Activated CD8-positive, alpha-beta T cell treated with anti-CD3 and anti-CD28 coated beads for 36 hours (primary cell): ENCODE results near the gene RET. TPM values are rescaled to one million over a fixed set of nuclear protein-coding genes. Genes with fewer than 3 reads are reported as not detected.
"Not testable (repeated sequence)": the region's sequence is repeated elsewhere in the genome, so short reads cannot be mapped to it uniquely, and the experiment has no call there.

Experiments
- ATAC-seq: fragments of 200-7000 bp; cut with Tn5 transposase; one replicate; pipeline ENCODE4 v1.10.0; 2021; ENCODE audit warnings: mild to moderate bottlenecking, moderate library complexity
- CTCF ChIA-PET: fragments of 350-600 bp; sonication (Branson Sonifier 250); formaldehyde crosslinking; loops from one replicate; lab custom pipeline; 2021; ENCODE audit warnings: antibody characterized with exemption; lab: Charles Lee
- POLR2A ChIA-PET: fragments of 350-600 bp; sonication (Branson Sonifier 250); formaldehyde crosslinking; loops from one replicate; lab custom pipeline; 2021; ENCODE audit warnings: antibody characterized with exemption; lab: Charles Lee
- DNase-seq: peaks from one replicate; pipeline ENCODE4 v3.0.0-alpha.2; 2020
- H3K27ac Mint-ChIP-seq: one replicate; pipeline ENCODE4 v1.8.0; 2021; ENCODE audit warnings: mild to moderate bottlenecking, mixed read lengths
- H3K27me3 Mint-ChIP-seq: one replicate; pipeline ENCODE4 v1.8.0; 2021; ENCODE audit warnings: mixed read lengths
- H3K36me3 Mint-ChIP-seq: one replicate; pipeline ENCODE4 v1.8.0; 2021; ENCODE audit warnings: low read depth, mixed read lengths
- H3K4me1 Mint-ChIP-seq: one replicate; pipeline ENCODE4 v1.8.0; 2021; ENCODE audit warnings: low read depth, mixed read lengths
- H3K4me3 Mint-ChIP-seq: one replicate; pipeline ENCODE4 v1.8.0; 2021; ENCODE audit warnings: mild to moderate bottlenecking, moderate library complexity, mixed read lengths
- H3K9me3 Mint-ChIP-seq: one replicate; pipeline ENCODE4 v1.8.0; 2021; ENCODE audit warnings: mixed read lengths
- intact Hi-C: fragments of 100-400 bp; cut with micrococcal nuclease; formaldehyde crosslinking; loops from one replicate; pipeline ENCODE4 v1.10.0; 2022
- total RNA-seq, 2 experiments: library from RNA; stranded (reverse); gene quantifications; one replicate each; pipeline ENCODE4 v1.2.3, GENCODE V29; 2021
- TF ChIP-seq, protein P1 (sequence below): fragments of 200-600 bp; IDR thresholded peaks from one replicate; pipeline ENCODE4 v1.8.0; 2022; ENCODE audit warnings: antibody characterized with exemption, mild to moderate bottlenecking

Gene RET
- total RNA-seq, 2 experiments from 2014 or later = 0.13 to 0.47 TPM

DNA sequence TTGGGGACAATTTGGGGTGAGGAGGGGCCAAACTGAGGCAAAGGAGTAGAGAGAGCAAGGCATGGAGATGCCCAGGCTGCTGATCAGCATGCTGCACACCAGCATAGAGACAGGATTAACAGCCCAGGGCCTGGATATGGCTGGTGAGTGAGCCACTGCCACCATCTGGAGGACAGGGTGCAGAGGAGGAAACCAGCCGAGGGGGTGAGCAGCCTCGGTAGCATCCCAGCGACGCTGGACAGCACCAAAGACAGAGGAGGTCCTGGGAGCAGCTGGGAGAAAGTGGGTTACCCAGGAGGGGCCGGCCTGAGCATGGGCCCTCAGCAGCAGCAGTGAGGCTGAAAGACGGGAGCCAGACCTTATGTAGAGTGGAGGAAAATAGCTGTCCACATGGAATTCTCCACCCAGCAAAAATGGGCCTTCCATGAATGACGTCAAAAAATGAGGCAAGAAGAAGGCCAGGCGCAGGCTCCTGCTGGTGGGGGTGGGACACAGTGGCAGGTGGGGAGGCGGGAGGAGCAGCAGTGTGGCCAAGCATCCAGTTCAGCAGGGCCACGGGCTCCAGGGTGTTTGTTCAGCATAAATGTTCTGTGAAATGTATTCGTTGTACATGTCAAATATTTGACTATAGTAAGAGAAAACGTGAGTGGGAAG lies 16.7 kb downstream of the RET start:
- CTCF ChIA-PET = interaction anchor here (1.1 kb wide), 1 partner anchor 11 kb away, joined by 3 read pairs; no protein-coding TSS in a partner anchor
- intact Hi-C loops = no loop called here

DNA sequence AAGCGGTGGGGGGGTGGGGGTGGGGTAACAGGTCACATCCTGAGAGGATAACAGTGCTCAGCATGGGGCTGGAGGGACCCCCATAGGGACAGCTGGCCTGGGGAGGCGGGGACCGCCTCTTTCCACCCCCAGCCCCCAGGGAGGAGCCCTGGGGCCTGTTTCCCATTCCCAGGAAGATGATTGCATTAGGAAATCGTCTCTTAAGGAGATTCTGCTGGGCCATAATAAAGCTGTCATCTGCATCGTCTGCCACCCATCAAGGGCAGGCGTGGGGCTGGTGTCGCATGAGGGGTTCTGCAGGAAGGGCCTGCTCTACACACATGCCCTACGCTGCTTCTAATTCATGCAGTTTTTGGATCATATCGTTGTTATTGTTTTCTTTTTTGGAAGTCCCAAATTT lies 17.2 kb downstream of the RET start:
- no peaks in the 10 kb centered on the region for H3K27me3 Mint-ChIP-seq

More for the DNA sequence above, 16.7 kb downstream of the RET start:
- Mint-ChIP-seq H3K9me3 (no peaks in the 10 kb centered on the region), H3K36me3 (no peaks in the 10 kb centered on the region), H3K27ac (no peak overlapping the region), H3K27me3 (no peaks in the 10 kb centered on the region), H3K4me3 (no peak overlapping the region), H3K4me1 (no peaks in the 10 kb centered on the region)
- ATAC-seq = no peak
- TF ChIP-seq, protein P1, sequence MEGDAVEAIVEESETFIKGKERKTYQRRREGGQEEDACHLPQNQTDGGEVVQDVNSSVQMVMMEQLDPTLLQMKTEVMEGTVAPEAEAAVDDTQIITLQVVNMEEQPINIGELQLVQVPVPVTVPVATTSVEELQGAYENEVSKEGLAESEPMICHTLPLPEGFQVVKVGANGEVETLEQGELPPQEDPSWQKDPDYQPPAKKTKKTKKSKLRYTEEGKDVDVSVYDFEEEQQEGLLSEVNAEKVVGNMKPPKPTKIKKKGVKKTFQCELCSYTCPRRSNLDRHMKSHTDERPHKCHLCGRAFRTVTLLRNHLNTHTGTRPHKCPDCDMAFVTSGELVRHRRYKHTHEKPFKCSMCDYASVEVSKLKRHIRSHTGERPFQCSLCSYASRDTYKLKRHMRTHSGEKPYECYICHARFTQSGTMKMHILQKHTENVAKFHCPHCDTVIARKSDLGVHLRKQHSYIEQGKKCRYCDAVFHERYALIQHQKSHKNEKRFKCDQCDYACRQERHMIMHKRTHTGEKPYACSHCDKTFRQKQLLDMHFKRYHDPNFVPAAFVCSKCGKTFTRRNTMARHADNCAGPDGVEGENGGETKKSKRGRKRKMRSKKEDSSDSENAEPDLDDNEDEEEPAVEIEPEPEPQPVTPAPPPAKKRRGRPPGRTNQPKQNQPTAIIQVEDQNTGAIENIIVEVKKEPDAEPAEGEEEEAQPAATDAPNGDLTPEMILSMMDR = no peak
- POLR2A ChIA-PET = no interaction called here
- DNase-seq = no peak

DNA sequence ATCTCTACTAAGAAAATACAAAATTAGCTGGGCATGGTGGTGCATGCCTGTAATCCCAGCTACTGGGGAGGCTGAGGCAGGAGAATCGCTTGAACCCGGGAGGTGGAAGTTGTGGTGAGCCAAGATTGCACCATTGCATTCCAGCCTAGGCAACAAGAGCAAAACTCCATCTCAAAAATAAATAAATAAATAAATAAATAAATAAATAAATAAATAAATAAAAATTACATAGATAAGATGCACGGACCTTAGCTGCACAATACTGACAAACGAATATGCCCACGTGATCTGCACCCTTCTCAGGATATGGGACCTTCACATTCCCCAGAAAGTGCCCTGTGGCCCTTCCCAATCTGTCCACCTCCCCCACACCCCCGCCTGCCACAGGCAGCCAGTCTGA lies 22.5 kb downstream of the RET start:
- ATAC-seq, H3K4me1 Mint-ChIP-seq, CTCF ChIA-PET, H3K4me3 Mint-ChIP-seq, H3K27ac Mint-ChIP-seq, intact Hi-C loops, DNase-seq, POLR2A ChIA-PET, H3K9me3 Mint-ChIP-seq, H3K36me3 Mint-ChIP-seq: not testable (repeated sequence)
- H3K27me3 Mint-ChIP-seq = peaks cover 15% of the 10 kb centered on the region

More for the DNA sequence above, 17.2 kb downstream of the RET start:
- ATAC-seq = no peak
- intact Hi-C loops = no loop called here
- no peak for DNase-seq
- no peaks in the 10 kb centered on the region for H3K36me3 Mint-ChIP-seq
- CTCF ChIA-PET = interaction anchor here (0.7 kb wide), 1 partner anchor 12 kb away, joined by 3 read pairs; no protein-coding TSS in a partner anchor
- H3K27ac Mint-ChIP-seq = no peak overlapping the region
- TF ChIP-seq, protein P1 = no peak
- POLR2A ChIA-PET = no interaction called here
- no peaks in the 10 kb centered on the region for H3K9me3 Mint-ChIP-seq
- no peaks in the 10 kb centered on the region for H3K4me1 Mint-ChIP-seq
- H3K4me3 Mint-ChIP-seq = no peak overlapping the region

DNA sequence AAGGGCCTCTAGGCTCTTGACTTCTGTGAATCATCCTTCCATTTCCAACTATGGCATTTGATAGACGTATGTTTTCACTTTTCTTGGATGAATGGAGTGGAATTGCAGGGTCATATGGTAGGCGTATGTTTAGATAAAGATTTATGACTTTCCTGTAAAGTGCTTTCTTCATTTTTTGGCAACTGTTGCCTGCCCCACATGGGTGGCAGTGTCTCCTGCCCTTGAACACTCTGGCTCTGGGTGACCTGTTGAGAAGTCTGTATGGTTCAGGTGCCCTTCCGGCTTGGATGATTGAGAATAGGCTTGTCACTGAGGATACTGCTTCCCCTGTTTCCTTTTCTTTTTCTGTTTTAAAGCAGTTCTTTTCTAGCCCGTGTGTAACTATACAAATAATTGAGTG lies 23.1 kb downstream of the RET start:
- intact Hi-C loops = loop anchor here (10.0 kb wide), 1 partner anchor 345 kb away; no protein-coding TSS in a partner anchor
- Mint-ChIP-seq H3K9me3 (no peaks in the 10 kb centered on the region), H3K36me3 (no peaks in the 10 kb centered on the region), H3K27me3 (peaks cover 15% of the 10 kb centered on the region), H3K4me1 (no peaks in the 10 kb centered on the region), H3K4me3 (no peak overlapping the region), H3K27ac (no peak overlapping the region)
- ChIA-PET POLR2A (no interaction called here), CTCF (no interaction called here)
- no peak for ATAC-seq
- DNase-seq = no peak
- TF ChIP-seq, protein P1 = no peak

DNA sequence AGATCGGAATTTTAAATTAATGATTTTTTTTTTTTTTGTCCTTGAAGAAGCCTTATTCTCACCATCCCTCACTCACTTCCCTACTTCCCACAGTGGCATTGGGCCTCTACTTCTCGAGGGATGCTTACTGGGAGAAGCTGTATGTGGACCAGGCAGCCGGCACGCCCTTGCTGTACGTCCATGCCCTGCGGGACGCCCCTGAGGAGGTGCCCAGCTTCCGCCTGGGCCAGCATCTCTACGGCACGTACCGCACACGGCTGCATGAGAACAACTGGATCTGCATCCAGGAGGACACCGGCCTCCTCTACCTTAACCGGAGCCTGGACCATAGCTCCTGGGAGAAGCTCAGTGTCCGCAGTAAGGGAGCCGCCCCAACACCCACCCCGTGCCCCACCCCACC lies 23.5 kb downstream of the RET start:
- peaks cover 15% of the 10 kb centered on the region for H3K27me3 Mint-ChIP-seq
- H3K36me3 Mint-ChIP-seq = no peaks in the 10 kb centered on the region
- H3K27ac Mint-ChIP-seq = no peak overlapping the region
- H3K4me1 Mint-ChIP-seq = no peaks in the 10 kb centered on the region
- DNase-seq (no peak), ATAC-seq (no peak)
- ChIA-PET CTCF (no interaction called here), POLR2A (no interaction called here)
- intact Hi-C loops = loop anchor here (10.0 kb wide), 1 partner anchor 346 kb away; no protein-coding TSS in a partner anchor
- H3K4me3 Mint-ChIP-seq = no peak overlapping the region
- TF ChIP-seq, protein P1 = no peak
- H3K9me3 Mint-ChIP-seq = no peaks in the 10 kb centered on the region
